K562 (cell line): ENCODE results near the gene GPC2. TPM values are rescaled to one million over a fixed set of nuclear protein-coding genes. Genes with fewer than 3 reads are reported as not detected.

Experiments used
- BRF2 ChIP-seq: IDR thresholded peaks from 3 replicates; pipeline ENCODE4 v1.6.1; 2011; ENCODE audit warnings: borderline replicate concordance, mild to moderate bottlenecking; ENCODE audit not compliant: insufficient read length, insufficient read depth
- CBX1 ChIP-seq: sonication (generic); IDR thresholded peaks from 2 replicates; pipeline ENCODE4 v1.6.1; 2016; ENCODE audit warnings: antibody characterized with exemption, low read depth, mild to moderate bottlenecking
- CHAMP1 ChIP-seq: fragments of 450-650 bp; IDR thresholded peaks from 2 replicates; pipeline ENCODE4 v1.6.1; 2016; ENCODE audit warnings: mild to moderate bottlenecking
- ELK1 ChIP-seq: sonication (generic); formaldehyde crosslinking; IDR thresholded peaks from 2 replicates; pipeline ENCODE4 v1.8.1; 2022; ENCODE audit warnings: missing genetic modification reagents
- ERF ChIP-seq: fragments of 450-650 bp; formaldehyde crosslinking; IDR thresholded peaks from 2 replicates; pipeline ENCODE4 v1.4.0; 2020; ENCODE audit warnings: mild to moderate bottlenecking, mixed read lengths
- EZH2 ChIP-seq: IDR thresholded peaks from 2 replicates; pipeline ENCODE4 v1.6.1; 2012; ENCODE audit warnings: low read depth, mild to moderate bottlenecking, inconsistent platforms, low read length, borderline replicate concordance
- GTF3C2 ChIP-seq: IDR thresholded peaks from 3 replicates; pipeline ENCODE4 v1.6.1; 2011; ENCODE audit warnings: borderline replicate concordance, mild to moderate bottlenecking, moderate library complexity; ENCODE audit not compliant: insufficient read length; ENCODE audit errors: extremely low read depth
- HNRNPUL1 ChIP-seq: fragments of 200-400 bp; formaldehyde crosslinking; IDR thresholded peaks from 2 replicates; pipeline ENCODE4 v1.6.1; 2017; ENCODE audit warnings: low read length
- KDM1A ChIP-seq, 2 experiments: fragments of 450-650 bp; IDR thresholded peaks; 2 replicates each; pipeline ENCODE4 v1.6.1; 2016; ENCODE audit warnings: mild to moderate bottlenecking in 2 of 2
- MNT ChIP-seq, 2 experiments: fragments of 450-650 bp; conservative IDR thresholded peaks; 2 replicates each; pipeline ENCODE4 v1.6.1; 2017; ENCODE audit warnings: mild to moderate bottlenecking in 2 of 2, moderate library complexity in 2 of 2
- MTA2 ChIP-seq: fragments of 450-650 bp; IDR thresholded peaks from 2 replicates; pipeline ENCODE4 v1.6.1; 2016; ENCODE audit warnings: low read depth
- MXD1 ChIP-seq: fragments of 250-450 bp; sonication (Bioruptor Pico); IDR thresholded peaks from 2 replicates; pipeline ENCODE4 v1.8.0; 2021; ENCODE audit warnings: borderline replicate concordance, mild to moderate bottlenecking, moderate library complexity; ENCODE audit not compliant: poor library complexity, severe bottlenecking
- PHB2 ChIP-seq: fragments of 450-650 bp; IDR thresholded peaks from 2 replicates; pipeline ENCODE4 v1.6.1; 2017; ENCODE audit warnings: low read depth
- SP1 ChIP-seq: sonication (generic); formaldehyde crosslinking; IDR thresholded peaks from 2 replicates; pipeline ENCODE4 v1.8.1; 2022; ENCODE audit warnings: mild to moderate bottlenecking, missing genetic modification reagents
- ZNF197 ChIP-seq: fragments of 200-800 bp; sonication (Bioruptor generic); IDR thresholded peaks from 2 replicates; pipeline ENCODE4 v1.6.1; 2016; ENCODE audit warnings: low read depth, missing genetic modification characterization, missing compliant biosample characterization
- ZNF584 ChIP-seq: fragments of 200-800 bp; sonication (Bioruptor generic); IDR thresholded peaks from 2 replicates; pipeline ENCODE4 v1.6.1; 2016; ENCODE audit warnings: low read depth, mild to moderate bottlenecking, missing genetic modification characterization, missing compliant biosample characterization
- ZSCAN32 ChIP-seq: fragments of 450-650 bp; formaldehyde crosslinking; IDR thresholded peaks from 2 replicates; pipeline ENCODE4 v1.4.0; 2020; ENCODE audit warnings: mild to moderate bottlenecking, moderate library complexity
- polyA plus RNA-seq, 8 experiments: library from polyadenylated mRNA; depleted of rRNA in 4 of 8; stranded (reverse) in 5 of 8; unstranded in 3 of 8; fragments of >200 nt; fragmentation: Nextera tagmentation in 2 of 8; fragmentation: Illumina TruSeq in 1 of 8; extraction: Ambion mirVana in 2 of 8; extraction: Trizol in 1 of 8; gene quantifications; 2 replicates each; pipeline versions ENCODE4 v1.2.1 to v1.2.3, GENCODE V29; 2011 to 2014; ENCODE audit warnings: inconsistent platforms in 1 of 8, missing spikeins in 1 of 8
- total RNA-seq, 7 experiments: library from RNA; depleted of rRNA in 6 of 7; stranded (reverse); fragments of >200 nt in 6 of 7; fragmentation: Illumina TruSeq in 2 of 7; extraction: Trizol in 2 of 7; gene quantifications; 2 replicates each; pipeline versions ENCODE4 v1.2.1 to v1.2.3, GENCODE V29; 2011 to 2021; ENCODE audit warnings: low replicate concordance in 1 of 7

GPC2 gene
- total and polyA plus RNA-seq, 9 of the 15 experiments (the other 6 are each of a cell fraction or from before 2014, with no cell fraction given) = 0.06 to 7.7 (median 1.4) TPM; not detected in 1

- no peak for TF ChIP-seq GTF3C2
- peak; percentile 99 for TF ChIP-seq SP1 (CRISPR knock-in tag)
- peak; percentile 95 to 97 for TF ChIP-seq MNT (conservative IDR thresholded peaks at IDR 0.05)
- no peak for TF ChIP-seq KDM1A (IDR thresholded peaks at IDR 0.05)
- no peak for TF ChIP-seq ZSCAN32 (CRISPR knock-in tag)
- peak; percentile 53; the same call in 1 of the 2 replicates for TF ChIP-seq PHB2
- TF ChIP-seq CBX1 = peak; percentile 63; the same call in 1 of the 2 replicates
- TF ChIP-seq HNRNPUL1 = no peak
- TF ChIP-seq CHAMP1 = no peak
- TF ChIP-seq EZH2 = no peak
- TF ChIP-seq BRF2 = no peak
- TF ChIP-seq ERF (CRISPR knock-in tag) = no peak; the same call in 1 of the 2 replicates
- TF ChIP-seq ELK1 (CRISPR knock-in tag) = no peak
- TF ChIP-seq ZNF197 = no peak
- no peak for TF ChIP-seq MTA2
- TF ChIP-seq MXD1 (CRISPR knock-in tag) = no peak
- no peak for TF ChIP-seq ZNF584 (CRISPR knock-in tag)
Observed at GRCh38 chr7:100148559-100149328, 28.4 kb downstream of the GPC2 start, which contains the start of gene LAMTOR4 (continued).
